UCSD-AML1 (cell line): Measurements from ENCODE around the gene TKFC.
A peak's percentile ranks its signal among the peaks of the same experiment; 100 is the strongest.
"Not testable (repeated sequence)": the region's sequence is repeated elsewhere in the genome, so short reads cannot be mapped to it uniquely, and the experiment has no call there.

ENCODE experiments used
- DNase-seq: peaks from one replicate; lab custom pipeline; 2025; ENCODE audit not compliant: unreplicated experiment; lab: John Stamatoyannopoulos, UW

Gene TKFC

DNA sequence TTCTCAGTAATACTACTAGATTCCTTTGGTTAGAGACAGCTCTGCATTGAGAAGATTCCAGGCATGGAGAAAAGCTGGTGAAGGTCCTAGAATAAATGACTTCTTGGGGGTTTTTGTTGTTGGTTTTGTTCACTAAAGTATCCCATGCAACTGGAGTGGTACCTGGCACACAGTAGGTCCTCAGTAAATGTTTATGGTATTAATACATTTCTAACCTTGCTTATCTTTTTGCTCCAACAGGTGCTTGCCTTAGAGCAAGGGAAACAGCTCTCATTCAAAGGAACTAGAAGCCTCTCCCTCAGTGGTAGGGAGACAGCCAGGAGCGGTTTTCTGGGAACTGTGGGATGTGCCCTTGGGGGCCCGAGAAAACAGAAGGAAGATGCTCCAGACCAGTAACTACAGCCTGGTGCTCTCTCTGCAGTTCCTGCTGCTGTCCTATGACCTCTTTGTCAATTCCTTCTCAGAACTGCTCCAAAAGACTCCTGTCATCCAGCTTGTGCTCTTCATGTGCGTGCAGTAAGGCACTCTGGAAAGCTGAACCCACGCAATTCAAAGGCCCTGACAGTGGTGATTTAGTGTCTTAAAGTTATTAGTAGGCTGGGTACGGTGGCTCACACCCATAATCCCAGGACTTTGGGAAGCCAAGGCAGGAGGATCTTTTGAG lies 31.1 kb downstream of the TKFC start:
- no peak for DNase-seq

DNA sequence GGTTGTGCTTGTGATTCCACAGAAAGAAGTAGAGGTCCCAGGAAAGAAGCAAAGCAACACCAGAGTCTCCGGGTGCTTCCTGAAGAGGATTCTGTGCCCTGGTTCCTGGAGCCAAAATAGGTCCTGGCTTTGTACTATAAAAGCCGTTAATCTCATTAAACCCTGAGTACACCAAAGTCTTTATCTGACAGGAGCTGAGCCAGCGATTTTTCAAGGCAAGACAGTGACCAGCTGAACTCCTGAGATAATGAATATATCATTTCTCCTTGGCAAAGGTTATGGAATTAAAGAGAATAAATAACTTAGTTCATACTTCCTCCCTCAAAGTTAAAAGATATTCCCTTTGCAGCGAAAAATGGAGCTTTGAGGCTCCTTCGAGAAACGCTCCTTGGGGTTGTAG lies 34.4 kb downstream of the TKFC start:
- DNase-seq, result no peak

DNA sequence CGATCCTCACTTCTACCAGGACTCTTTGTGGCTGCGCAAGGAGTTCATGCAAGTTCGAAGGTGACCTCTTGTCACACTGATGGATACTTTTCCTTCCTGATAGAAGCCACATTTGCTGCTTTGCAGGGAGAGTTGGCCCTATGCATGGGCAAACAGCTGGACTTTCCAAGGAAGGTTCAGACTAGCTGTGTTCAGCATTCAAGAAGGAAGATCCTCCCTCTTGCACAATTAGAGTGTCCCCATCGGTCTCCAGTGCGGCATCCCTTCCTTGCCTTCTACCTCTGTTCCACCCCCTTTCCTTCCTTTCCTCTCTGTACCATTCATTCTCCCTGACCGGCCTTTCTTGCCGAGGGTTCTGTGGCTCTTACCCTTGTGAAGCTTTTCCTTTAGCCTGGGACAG lies 35.6 kb downstream of the TKFC start:
- DNase-seq, result no peak

DNA sequence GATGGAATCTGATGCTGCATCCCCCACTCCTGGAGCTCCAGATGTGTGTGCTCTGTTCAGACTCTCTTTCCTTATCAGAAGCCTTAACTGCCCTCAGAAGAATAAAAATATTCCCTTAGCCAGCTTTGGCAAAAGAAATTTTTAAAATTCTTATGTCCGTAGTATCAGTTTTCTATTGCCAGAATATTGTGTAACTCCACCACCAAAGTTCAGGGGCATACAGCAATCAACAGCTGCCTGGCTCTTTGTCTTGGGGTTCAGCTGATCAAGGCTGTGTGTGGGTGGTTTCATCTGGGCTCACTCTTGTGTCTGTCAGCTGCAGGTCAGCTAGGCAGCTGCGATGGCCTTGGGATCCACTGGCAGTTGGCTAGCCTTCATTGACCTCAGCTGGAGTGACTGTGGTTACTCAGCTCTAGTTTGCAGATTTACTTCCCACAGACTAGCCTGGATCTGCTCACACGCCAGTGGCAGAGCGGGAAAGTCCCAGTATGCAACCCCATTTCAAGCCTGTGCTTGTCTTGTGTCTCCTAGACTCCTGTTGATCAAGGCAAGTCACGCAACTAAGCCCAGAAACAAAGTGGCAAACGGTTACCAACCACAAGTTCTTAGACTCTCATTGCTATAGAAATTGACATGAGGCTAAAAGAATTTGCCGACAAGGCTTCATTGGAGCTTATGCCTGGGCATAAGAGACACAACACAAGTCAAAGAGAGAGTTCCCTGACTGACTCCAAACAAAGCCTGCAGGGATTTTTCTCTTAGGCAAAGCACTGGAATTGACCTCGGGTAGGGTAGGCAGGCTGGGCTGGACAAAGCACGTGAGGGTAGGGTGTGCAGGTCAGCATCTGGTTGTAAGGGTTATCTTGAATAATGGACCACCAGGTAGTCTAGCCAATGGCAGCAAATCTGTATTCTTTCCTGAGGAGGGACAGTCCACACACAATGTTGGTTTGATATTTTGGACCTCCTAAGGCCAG lies 36.6 kb downstream of the TKFC start:
- DNase-seq, result no peak

DNA sequence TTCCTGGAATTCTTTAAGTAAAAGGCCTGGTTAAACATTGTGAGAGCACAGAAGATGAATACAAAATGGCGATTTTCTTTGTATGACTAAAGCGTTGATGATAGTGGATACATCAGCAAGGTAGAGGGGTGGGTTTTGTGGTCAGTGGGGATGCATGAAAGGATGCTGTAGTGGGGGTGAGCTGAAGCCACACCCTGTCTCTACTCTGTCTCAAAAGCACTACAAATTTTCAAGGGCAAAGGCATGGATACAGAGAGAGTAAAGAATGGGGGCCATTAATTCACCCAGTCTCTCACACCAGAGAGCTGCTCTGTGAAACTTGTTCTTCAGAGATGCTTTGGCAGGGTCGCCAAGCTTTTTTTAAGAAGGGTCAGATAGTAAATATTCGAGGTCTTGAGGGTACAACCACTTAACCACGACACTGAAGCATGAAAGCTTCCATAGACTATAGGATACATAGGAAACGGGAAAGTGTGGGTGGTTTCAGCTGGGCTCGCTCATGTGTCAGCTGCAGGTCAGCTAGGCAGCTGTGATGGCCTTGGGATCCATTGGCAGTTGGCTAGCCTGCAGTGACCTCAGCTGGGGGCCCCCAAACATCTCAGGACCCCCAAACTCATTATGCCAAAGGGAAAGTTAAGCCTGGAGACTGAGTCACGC lies 37.4 kb downstream of the TKFC start:
- DNase-seq, result no peak

DNA sequence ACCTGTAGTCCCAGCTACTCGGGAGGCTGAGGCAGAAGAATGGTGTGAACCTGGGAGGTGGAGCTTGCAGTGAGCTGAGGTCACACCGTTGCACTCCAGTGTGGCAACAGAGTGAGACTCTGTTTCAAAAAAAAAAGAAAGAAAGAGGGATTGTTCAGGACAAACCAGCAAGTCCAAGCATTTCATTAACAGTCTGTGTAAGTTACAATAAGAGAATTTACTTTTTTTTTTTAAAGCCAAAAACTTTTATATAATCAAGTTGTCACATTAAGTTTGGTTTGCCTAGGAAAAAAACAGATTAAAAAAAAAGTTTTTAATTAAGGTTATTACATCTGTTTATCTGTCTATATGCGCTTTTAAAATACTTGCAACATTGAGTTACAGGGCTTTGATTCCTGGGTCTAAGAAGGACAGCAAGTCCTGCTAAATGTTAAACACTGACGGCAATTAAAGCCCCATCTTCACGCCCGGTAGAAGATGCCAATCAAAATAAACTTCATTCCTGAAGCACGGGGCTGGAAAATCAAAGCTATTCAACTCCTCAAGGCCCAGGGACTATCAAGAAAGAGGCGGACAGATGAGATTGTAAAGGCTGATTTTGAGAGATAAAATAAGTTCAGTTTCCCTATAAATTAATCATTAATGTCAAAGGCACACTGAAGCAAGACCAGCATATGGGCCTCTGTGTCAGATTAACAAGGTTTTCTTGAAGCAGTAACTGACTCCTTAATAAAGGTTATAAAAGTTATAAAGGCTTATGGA lies 39.8 kb downstream of the TKFC start:
- no peak for DNase-seq

DNA sequence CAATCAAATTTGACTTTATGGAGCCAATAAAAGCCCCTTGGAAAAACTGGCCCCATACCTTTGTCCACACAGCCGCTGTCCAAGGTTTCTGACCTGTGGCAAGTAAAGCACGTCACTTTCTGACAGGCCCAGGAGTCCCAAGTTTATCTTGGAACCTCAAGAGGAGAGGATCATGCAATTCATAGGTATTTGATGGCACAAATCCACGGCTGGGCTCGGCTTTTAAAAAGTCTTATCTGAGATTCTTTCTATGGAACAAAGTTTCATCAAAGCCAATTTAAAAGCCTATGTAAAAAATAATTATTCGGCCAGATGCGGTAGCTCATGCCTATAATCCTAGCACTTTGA lies 42.7 kb downstream of the TKFC start:
- no peak for DNase-seq

DNA sequence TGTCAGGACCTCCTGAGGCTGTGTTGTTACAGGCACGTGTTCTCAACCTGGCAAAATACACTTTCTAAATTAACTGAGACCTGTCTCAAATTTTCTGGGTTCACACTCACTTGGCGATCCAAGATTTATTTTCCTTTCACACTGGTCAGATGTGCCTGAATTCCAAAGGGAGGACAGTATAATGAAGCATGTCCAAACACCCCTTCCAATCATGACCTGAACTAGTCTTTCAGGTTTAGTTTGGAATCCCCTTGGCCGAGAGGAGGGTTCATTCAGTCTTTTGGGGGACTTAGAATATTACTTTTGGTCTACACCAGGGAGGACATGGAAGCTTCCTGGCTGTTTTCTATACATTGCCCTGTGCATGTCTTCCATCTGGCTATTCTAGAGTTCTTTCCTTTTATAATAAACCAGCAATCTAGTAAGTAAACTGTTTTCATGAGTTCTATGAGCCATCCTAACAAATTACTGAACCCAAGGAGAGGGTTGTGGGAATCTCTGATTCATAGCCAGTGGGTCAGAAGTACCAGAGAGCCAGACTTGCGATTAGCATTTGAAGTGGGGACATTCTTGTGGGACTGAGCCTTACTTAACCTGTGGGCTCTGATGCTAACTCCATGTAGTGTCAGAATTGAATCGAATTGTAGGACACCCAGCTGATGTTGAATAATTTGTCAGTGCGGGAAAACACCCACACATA lies 44.6 kb downstream of the TKFC start:
- no peak for DNase-seq

DNA sequence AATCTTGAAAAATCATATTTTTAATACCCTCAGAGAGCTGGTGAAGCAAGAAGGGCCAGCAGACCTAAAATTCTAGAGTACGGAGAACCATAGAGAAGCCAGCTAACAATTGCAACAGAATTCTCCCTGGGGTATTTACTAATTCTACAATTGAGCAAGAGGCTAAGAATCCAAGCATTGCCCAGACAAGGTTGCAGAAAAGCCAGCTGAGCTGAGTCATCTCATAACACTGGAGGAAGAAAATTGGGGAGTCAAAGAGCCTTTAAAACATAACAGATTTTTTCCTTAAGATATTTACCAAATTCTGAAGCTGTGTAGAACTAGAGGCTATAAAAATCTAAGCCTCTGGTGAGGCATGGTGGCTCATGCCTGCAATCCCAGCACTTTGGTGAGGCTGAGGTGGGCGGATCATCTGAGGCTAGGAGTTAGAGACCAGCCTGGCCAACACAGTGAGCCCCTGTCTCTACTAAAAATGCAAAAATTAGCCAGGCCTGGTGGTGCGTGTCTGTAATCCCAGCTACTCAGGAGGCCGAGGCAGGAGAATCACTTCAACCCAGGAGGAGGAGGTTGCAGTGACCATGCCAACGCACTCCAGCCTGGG lies 45.8 kb downstream of the TKFC start:
- no peak for DNase-seq

DNA sequence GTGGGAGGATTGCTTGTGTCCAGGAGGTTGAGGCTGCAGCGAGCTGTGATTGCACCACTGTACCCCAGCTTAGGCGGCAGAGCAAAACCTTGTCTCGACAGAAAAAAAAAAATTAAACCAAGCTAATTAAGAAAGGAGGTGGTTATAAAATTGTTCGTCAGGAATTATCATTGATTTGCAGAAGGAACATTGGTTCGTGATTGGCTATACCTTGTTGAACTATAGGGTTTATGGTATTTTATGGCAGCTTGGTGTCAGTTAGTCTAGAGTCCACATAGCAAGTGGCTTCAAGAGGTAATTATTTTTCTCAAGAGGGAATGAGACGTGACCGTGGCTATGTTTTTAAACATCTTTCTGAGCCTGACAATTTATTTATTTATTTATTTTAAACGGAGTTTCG lies 47.9 kb downstream of the TKFC start:
- no peak for DNase-seq

DNA sequence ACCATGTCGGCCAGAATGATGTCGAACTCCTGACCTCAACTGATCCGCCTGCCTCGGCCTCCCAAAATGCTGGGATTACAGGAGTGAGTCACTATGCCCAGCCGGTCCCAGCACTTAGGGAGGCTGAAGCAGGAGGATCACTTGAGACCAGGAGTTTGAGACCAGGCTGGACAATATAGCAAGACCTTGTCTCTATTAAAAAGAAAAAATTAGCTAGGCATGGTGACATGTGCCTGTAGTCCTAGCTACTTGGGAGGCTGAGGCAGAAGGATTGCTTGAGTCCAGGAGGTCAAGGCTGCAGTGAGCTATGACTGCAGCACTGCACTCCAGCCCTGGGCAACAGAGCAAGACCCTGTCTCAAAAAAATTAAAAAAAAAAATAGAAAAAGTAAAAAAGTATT lies 50.8 kb downstream of the TKFC start:
- DNase-seq, result not testable (repeated sequence)

DNA sequence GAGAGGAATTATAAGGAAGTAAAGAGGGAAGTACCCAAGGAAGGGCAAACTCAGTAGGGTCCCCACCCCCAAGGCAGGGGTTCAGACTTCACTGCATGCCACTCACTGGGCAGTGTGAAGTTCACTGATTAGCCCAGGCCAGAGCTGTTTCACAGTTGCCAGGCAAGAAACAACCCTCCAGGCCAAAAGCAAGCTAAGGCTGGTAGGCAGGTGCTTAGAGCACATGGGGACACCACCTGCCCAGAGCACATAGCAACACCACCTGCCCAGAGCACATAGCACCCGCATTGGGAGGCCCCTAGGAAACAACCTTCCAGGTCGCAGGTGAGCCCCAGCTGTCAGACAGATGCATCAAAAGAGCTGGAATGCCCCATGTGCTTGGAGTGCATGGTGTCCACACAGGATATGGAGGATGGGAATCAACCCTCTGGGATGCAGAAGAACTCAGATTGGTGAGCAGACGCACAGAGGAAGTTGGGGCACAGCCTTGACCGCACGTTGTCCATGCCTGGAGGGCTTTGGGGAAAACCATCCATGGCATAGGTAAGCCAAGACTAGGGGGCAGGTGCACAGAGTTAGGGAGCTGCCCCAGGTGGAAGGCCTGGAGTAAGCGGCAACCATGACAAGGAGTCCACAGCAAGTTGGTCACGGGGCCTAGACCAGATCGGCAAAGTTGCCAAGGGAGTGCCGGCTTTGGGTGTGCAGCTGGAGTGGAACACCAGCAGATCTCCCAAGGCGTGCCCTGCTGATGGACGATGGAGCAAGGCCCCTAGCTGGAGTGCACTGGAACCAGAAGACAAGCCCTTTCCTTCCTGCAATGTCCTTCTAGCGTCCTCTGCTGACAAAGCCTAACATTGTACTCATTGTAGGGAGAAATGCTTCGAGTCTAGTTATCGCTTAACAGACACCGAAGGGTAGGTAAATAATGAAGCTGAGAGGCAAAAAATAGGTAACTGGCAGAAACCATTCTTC lies 51.5 kb downstream of the TKFC start:
- peak; percentile 20 for DNase-seq

DNA sequence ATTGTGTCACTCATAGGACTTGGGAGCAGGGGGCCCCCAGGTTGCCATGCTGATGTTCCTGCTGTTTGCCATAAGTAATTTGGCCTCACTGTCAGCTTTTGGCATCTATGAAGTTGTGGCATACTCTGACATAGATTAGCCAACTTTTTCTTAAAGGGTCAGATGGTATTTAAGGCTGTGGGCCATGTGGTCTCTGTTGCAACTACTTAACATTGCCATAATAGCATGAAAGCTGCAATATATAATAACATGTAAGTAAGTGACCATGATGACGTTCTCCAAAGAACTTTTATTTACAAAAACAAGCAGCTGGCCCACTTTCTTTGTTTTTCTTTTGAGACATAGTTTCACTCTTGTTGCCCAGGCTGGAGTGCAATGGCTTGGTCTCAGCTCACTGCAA lies 57.1 kb downstream of the TKFC start:
- DNase-seq, result no peak

DNA sequence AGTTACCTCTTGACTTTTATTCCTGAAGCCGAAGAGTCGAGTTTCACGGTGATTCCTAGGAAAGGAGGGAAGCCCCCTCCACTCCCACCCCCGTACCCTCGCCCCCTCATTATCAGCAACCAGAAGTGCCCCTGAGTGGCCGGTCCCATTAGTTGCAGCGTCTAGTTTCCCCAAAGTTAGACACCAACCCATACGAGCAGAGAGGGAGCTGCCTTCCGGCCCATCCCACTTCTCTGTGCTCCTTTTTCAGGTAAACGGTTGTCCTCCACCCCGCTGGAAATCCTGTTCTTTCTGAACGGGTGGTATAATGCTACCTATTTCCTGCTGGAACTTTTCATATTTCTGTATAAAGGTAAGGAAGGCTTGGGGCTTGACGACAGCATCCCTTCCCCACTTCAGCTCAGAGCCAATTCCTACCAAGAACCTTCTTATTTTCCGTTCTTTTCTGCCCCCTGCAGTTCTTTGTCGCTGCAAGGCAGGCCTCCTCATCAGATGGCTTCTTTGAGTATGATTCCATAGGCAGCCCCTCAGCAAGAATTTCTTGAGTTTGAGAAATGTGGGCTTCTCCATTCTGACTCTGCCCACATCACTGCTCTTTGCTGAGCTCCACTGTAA lies 60.1 kb downstream of the TKFC start:
- no peak for DNase-seq
